GM12864 (cell line): Measurements from ENCODE around the gene ZNF512B.
"Not testable (repeated sequence)": the region's sequence is repeated elsewhere in the genome, so short reads cannot be mapped to it uniquely, and the experiment has no call there.

Source experiments
- DNase-seq: peaks from one replicate; pipeline ENCODE4 v3.0.0-alpha.2; 2011; ENCODE audit warnings: low read depth
- H3K4me3 ChIP-seq: 2 replicates; pipeline ENCODE4 v1.5.1; 2011; ENCODE audit warnings: mild to moderate bottlenecking, low read depth, low read length, control low read depth
- CTCF ChIP-seq: IDR thresholded peaks from 2 replicates; pipeline ENCODE4 v1.5.1; 2011; ENCODE audit warnings: low read depth, mild to moderate bottlenecking, moderate library complexity, low read length, control low read depth, inconsistent platforms; ENCODE audit errors: missing control alignments

Gene ZNF512B

DNA sequence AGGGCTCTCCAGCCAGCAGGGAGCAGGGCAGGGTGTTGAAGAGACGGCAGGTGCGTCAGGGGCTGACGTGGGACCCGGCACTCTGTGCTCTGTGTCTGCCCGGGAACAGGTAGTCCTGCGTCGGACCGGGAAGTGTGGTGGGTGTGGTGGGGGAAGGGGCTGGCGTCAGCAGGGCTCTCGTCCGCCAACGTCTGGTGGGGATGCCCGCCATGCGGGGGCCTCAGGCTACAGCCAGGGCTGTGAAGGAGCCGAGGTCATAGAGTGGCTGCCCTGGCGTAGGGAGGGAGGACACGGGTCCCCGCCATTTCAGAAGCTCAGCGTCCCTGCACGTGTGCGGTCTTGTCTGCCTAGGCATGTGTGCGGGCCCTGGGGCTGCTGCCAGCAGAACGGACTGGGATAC, 49.5 kb downstream of the ZNF512B start:
- H3K4me3 ChIP-seq = no peak overlapping the region
- TF ChIP-seq CTCF = no peak
- DNase-seq = no peak

DNA sequence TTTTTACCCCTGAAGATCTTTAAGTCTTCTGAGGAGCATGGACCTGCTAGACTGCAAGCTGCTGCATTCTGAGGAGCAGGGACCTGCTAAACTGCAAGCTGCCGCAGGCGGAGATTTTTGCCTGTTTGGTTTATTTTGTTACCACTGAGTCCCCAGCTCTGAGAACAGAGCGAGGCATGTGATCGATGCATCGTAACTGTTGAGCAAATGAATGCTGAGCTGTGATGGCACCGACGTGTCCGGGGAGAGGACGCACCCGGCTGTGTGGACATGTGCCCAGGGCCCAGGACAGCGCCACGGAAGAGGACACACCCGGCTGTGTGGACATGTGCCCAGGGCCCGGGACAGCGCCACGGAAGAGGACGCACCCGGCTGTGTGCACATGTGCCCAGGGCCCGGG, 50.6 kb downstream of the ZNF512B start:
- DNase-seq = no peak
- no peak overlapping the region for H3K4me3 ChIP-seq
- no peak for TF ChIP-seq CTCF

- no peak for DNase-seq
- TF ChIP-seq CTCF = no peak
- H3K4me3 ChIP-seq = no peak overlapping the region
These were observed 51.9 kb downstream of the ZNF512B start for GRCh38 chr20:63917811-63918210.

GRCh38 chr20:63916371-63916939, 53.3 kb downstream of the ZNF512B start:
- not testable (repeated sequence) for DNase-seq, H3K4me3 ChIP-seq

DNA sequence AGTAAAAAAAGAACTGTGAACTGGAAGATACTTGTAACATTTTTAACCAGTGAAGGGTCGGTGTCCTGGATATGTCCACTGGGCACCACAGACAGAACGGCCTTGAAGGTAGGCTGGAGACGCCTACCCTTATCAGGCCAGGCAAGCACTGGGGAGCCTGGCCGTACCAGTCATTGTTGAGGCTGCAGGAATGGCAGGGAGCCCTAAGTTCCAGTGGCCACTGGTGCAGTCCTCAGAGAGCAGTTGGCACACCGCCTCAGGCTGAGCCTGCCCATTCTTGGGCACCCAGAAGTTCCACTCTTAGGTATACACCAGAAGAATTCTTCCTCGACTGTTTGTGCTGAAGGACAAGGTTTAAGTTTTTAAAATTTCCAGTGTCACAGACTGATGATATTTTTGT, 54.3 kb downstream of the ZNF512B start:
- DNase-seq = no peak
- no peak overlapping the region for H3K4me3 ChIP-seq
- no peak for TF ChIP-seq CTCF

- no peak for DNase-seq
- TF ChIP-seq CTCF = no peak
- H3K4me3 ChIP-seq = no peak overlapping the region
These were observed 56.0 kb downstream of the ZNF512B start for GRCh38 chr20:63913768-63914167.

- H3K4me3 ChIP-seq = no peak overlapping the region
- no peak for DNase-seq
- TF ChIP-seq CTCF = no peak
These were observed 58.6 kb downstream of the ZNF512B start for GRCh38 chr20:63911176-63911575.
